ENCODE measurements around the gene ARSJ.

The ARSJ gene

DNA sequence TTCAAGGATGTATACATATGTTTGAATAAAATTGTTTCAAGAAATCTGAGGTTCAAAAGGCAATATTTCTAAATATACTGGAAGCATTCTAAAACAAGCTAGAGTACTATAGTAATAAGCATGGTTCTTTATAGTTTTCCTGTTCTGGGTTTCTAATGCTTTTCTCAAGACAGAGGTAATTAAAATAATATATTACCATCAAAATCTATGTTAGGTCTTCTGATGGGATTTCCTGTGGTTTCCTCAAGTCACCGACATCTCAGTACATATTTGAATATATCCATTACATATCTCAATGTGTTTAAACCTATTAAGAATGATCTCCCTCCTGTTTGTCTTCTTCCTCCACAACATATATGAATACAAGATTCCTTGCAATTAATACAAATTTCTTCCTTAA is 25.6 kb downstream of the ARSJ start:
- Histone ChIP-seq H3K36me3 (ENCODE audit: control insufficient read depth in 1 of 2, insufficient read depth in 2 of 2, low read depth in 1 of 2, low read length in 2 of 2) (no peaks in the 10 kb centered on the region), H3K27me3 (ENCODE audit: control insufficient read depth in 1 of 2, insufficient read depth in 1 of 2, low read length in 2 of 2) (no peaks in the 10 kb centered on the region), H3K9me3 (ENCODE audit: control insufficient read depth, low read length) (no peaks in the 10 kb centered on the region), H2BK12ac (ENCODE audit: low read length in 2 of 2) (no peak overlapping the region), H3K23ac (ENCODE audit: low read length in 2 of 2) (no peak overlapping the region), H3K4me3 (ENCODE audit: insufficient read depth in 1 of 2, low read depth in 1 of 2, low read length in 2 of 2) (no peak overlapping the region), H3K79me1 (replicated peaks; ENCODE audit: low read length, poor library complexity, severe bottlenecking) (peaks cover 8% of the 10 kb centered on the region), H2BK5ac (ENCODE audit: low read depth, low read length, poor library complexity, severe bottlenecking) (no peak overlapping the region), H3K4me1 (ENCODE audit: control insufficient read depth, insufficient read depth, low read depth, low read length) (peaks cover 3% of the 10 kb centered on the region), H2BK15ac (ENCODE audit: low read depth, poor library complexity, severe bottlenecking) (no peak overlapping the region), H4K8ac (ENCODE audit: low read length) (no peak overlapping the region), H2AK5ac (ENCODE audit: low read length, severe bottlenecking) (no peak overlapping the region), H2BK120ac (ENCODE audit: low read depth, low read length) (no peak overlapping the region), H3K27ac (ENCODE audit: low read length, poor library complexity, severe bottlenecking) (no peak overlapping the region), H2AFZ (ENCODE audit: low read depth, low read length) (no peak overlapping the region), H3K9ac (ENCODE audit: low read length) (no peak overlapping the region), H4K91ac (ENCODE audit: low read length) (no peak overlapping the region), H3K4me2 (ENCODE audit: low read length, poor library complexity, severe bottlenecking) (no peak overlapping the region), H3K4ac (ENCODE audit: low read depth in 1 of 2, low read length in 2 of 2) (no peak overlapping the region), H3K14ac (ENCODE audit: low read length in 2 of 2) (no peak overlapping the region), H3K18ac (ENCODE audit: low read depth in 1 of 2, low read length in 2 of 2) (no peak overlapping the region)
- WGBS: 75% methylated on average over 1 of the region's 1 CpG
- no peak for DNase-seq

- no peak overlapping the region for H3K9ac ChIP-seq (ENCODE audit: low read length)
- H3K27me3 ChIP-seq (ENCODE audit: control insufficient read depth in 1 of 2, insufficient read depth in 1 of 2, low read length in 2 of 2): no peaks in the 10 kb centered on the region
- DNase-seq: peak; percentile 79
- no peak overlapping the region for H2BK12ac ChIP-seq (ENCODE audit: low read length in 2 of 2)
- H2BK15ac ChIP-seq (ENCODE audit: low read depth, poor library complexity, severe bottlenecking): no peak overlapping the region
- H3K4ac ChIP-seq (ENCODE audit: low read depth in 1 of 2, low read length in 2 of 2): no peak overlapping the region
- H3K4me3 ChIP-seq (ENCODE audit: insufficient read depth in 1 of 2, low read depth in 1 of 2, low read length in 2 of 2): no peak overlapping the region
- H3K27ac ChIP-seq (ENCODE audit: low read length, poor library complexity, severe bottlenecking): no peak overlapping the region
- 45% methylated on average over 7 of the region's 9 CpGs for WGBS
- no peak overlapping the region for H4K91ac ChIP-seq (ENCODE audit: low read length)
- H3K9me3 ChIP-seq (ENCODE audit: control insufficient read depth, low read length): no peaks in the 10 kb centered on the region
- H3K23ac ChIP-seq (ENCODE audit: low read length in 2 of 2): no peak overlapping the region
- H2BK5ac ChIP-seq (ENCODE audit: low read depth, low read length, poor library complexity, severe bottlenecking): no peak overlapping the region
- H3K18ac ChIP-seq (ENCODE audit: low read depth in 1 of 2, low read length in 2 of 2): no peak overlapping the region
- peaks cover 8% of the 10 kb centered on the region for H3K79me1 ChIP-seq (replicated peaks; ENCODE audit: low read length, poor library complexity, severe bottlenecking)
- H3K4me1 ChIP-seq (ENCODE audit: control insufficient read depth, insufficient read depth, low read depth, low read length): peaks cover 3% of the 10 kb centered on the region
- no peak overlapping the region for H3K4me2 ChIP-seq (ENCODE audit: low read length, poor library complexity, severe bottlenecking)
- H2BK120ac ChIP-seq (ENCODE audit: low read depth, low read length): no peak overlapping the region
- H3K14ac ChIP-seq (ENCODE audit: low read length in 2 of 2): no peak overlapping the region
- no peak overlapping the region for H2AFZ ChIP-seq (ENCODE audit: low read depth, low read length)
- H2AK5ac ChIP-seq (ENCODE audit: low read length, severe bottlenecking): peak overlapping the region; percentile 41
- peak overlapping the region; percentile 17 for H4K8ac ChIP-seq (ENCODE audit: low read length)
- no peaks in the 10 kb centered on the region for H3K36me3 ChIP-seq (ENCODE audit: control insufficient read depth in 1 of 2, insufficient read depth in 2 of 2, low read depth in 1 of 2, low read length in 2 of 2)
Measured at GRCh38 chr4:113952452-113953029, 26.9 kb downstream of the ARSJ start.

- H4K8ac ChIP-seq (ENCODE audit: low read length): no peak overlapping the region
- H3K27ac ChIP-seq (ENCODE audit: low read length, poor library complexity, severe bottlenecking): no peak overlapping the region
- H3K4ac ChIP-seq (ENCODE audit: low read depth in 1 of 2, low read length in 2 of 2): no peak overlapping the region
- H3K4me1 ChIP-seq (ENCODE audit: control insufficient read depth, insufficient read depth, low read depth, low read length): peaks cover 1% of the 10 kb centered on the region
- H2AFZ ChIP-seq (ENCODE audit: low read depth, low read length): no peak overlapping the region
- H3K36me3 ChIP-seq (ENCODE audit: control insufficient read depth in 1 of 2, insufficient read depth in 2 of 2, low read depth in 1 of 2, low read length in 2 of 2): no peaks in the 10 kb centered on the region
- H3K9ac ChIP-seq (ENCODE audit: low read length): peak overlapping the region; percentile 26
- no peak overlapping the region for H3K14ac ChIP-seq (ENCODE audit: low read length in 2 of 2)
- no peak overlapping the region for H3K23ac ChIP-seq (ENCODE audit: low read length in 2 of 2)
- H3K27me3 ChIP-seq (ENCODE audit: control insufficient read depth in 1 of 2, insufficient read depth in 1 of 2, low read length in 2 of 2): no peaks in the 10 kb centered on the region
- H3K79me1 ChIP-seq (replicated peaks; ENCODE audit: low read length, poor library complexity, severe bottlenecking): peaks cover 6% of the 10 kb centered on the region
- no peak overlapping the region for H4K91ac ChIP-seq (ENCODE audit: low read length)
- no peak overlapping the region for H3K18ac ChIP-seq (ENCODE audit: low read depth in 1 of 2, low read length in 2 of 2)
- H3K4me2 ChIP-seq (ENCODE audit: low read length, poor library complexity, severe bottlenecking): no peak overlapping the region
- H3K4me3 ChIP-seq (ENCODE audit: insufficient read depth in 1 of 2, low read depth in 1 of 2, low read length in 2 of 2): peak overlapping the region in 1 of 2 experiments; percentile 14
- no peak overlapping the region for H2AK5ac ChIP-seq (ENCODE audit: low read length, severe bottlenecking)
- no peak overlapping the region for H2BK5ac ChIP-seq (ENCODE audit: low read depth, low read length, poor library complexity, severe bottlenecking)
- no peak overlapping the region for H2BK12ac ChIP-seq (ENCODE audit: low read length in 2 of 2)
- DNase-seq: no peak
- no peak overlapping the region for H2BK120ac ChIP-seq (ENCODE audit: low read depth, low read length)
- H2BK15ac ChIP-seq (ENCODE audit: low read depth, poor library complexity, severe bottlenecking): no peak overlapping the region
- 82% methylated on average over 5 of the region's 6 CpGs for WGBS
- H3K9me3 ChIP-seq (ENCODE audit: control insufficient read depth, low read length): no peaks in the 10 kb centered on the region
Measured at GRCh38 chr4:113951263-113951662, 28.2 kb downstream of the ARSJ start.

DNA sequence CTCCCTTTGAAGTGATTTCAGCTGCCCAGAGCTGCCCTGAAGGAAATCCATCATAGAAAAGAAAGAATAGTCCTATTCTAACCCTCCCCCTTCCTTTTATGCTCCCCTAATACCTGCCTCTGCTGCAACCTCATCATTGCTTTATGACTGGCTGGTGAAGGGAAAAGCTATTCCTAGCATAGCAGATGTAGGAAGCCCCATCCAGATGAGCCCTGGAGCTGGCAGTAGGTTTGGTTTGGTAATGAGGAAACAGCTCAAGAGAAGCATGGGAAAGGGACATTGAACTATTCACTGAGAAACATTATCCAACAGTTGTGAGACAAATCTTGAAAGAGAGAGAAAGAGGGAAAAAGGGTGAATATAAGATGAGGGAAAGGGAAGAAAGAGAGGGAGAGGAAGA is 29.2 kb downstream of the ARSJ start:
- peaks cover 5% of the 10 kb centered on the region for H3K79me1 ChIP-seq (replicated peaks; ENCODE audit: low read length, poor library complexity, severe bottlenecking)
- H3K4me2 ChIP-seq (ENCODE audit: low read length, poor library complexity, severe bottlenecking): no peak overlapping the region
- peak overlapping the region in 1 of 2 experiments; percentile 81 for H3K18ac ChIP-seq (ENCODE audit: low read depth in 1 of 2, low read length in 2 of 2)

More for the DNA sequence above, 29.2 kb downstream of the ARSJ start:
- no peak overlapping the region for H2BK15ac ChIP-seq (ENCODE audit: low read depth, poor library complexity, severe bottlenecking)
- H3K23ac ChIP-seq (ENCODE audit: low read length in 2 of 2): no peak overlapping the region
- no peaks in the 10 kb centered on the region for H3K9me3 ChIP-seq (ENCODE audit: control insufficient read depth, low read length)
- H4K8ac ChIP-seq (ENCODE audit: low read length): peak overlapping the region; percentile 75
- H3K27ac ChIP-seq (ENCODE audit: low read length, poor library complexity, severe bottlenecking): no peak overlapping the region
- H2BK5ac ChIP-seq (ENCODE audit: low read depth, low read length, poor library complexity, severe bottlenecking): no peak overlapping the region
- no peak overlapping the region for H3K4ac ChIP-seq (ENCODE audit: low read depth in 1 of 2, low read length in 2 of 2)
- no peak overlapping the region for H2BK12ac ChIP-seq (ENCODE audit: low read length in 2 of 2)
- H3K4me1 ChIP-seq (ENCODE audit: control insufficient read depth, insufficient read depth, low read depth, low read length): peaks cover under 1% of the 10 kb centered on the region
- no peak for DNase-seq
- H3K14ac ChIP-seq (ENCODE audit: low read length in 2 of 2): no peak overlapping the region
- H4K91ac ChIP-seq (ENCODE audit: low read length): no peak overlapping the region
- no peak overlapping the region for H3K9ac ChIP-seq (ENCODE audit: low read length)
- H3K27me3 ChIP-seq (ENCODE audit: control insufficient read depth in 1 of 2, insufficient read depth in 1 of 2, low read length in 2 of 2): no peaks in the 10 kb centered on the region
- peak overlapping the region; percentile 91 for H2AK5ac ChIP-seq (ENCODE audit: low read length, severe bottlenecking)
- no peak overlapping the region for H2BK120ac ChIP-seq (ENCODE audit: low read depth, low read length)
- no peak overlapping the region for H3K4me3 ChIP-seq (ENCODE audit: insufficient read depth in 1 of 2, low read depth in 1 of 2, low read length in 2 of 2)
- no peak overlapping the region for H2AFZ ChIP-seq (ENCODE audit: low read depth, low read length)
- H3K36me3 ChIP-seq (ENCODE audit: control insufficient read depth in 1 of 2, insufficient read depth in 2 of 2, low read depth in 1 of 2, low read length in 2 of 2): no peaks in the 10 kb centered on the region
